ENCODE results near the gene USP35.
"Not testable (repeated sequence)": the region's sequence is repeated elsewhere in the genome, so short reads cannot be mapped to it uniquely, and the experiment has no call there.

USP35 gene

DNA sequence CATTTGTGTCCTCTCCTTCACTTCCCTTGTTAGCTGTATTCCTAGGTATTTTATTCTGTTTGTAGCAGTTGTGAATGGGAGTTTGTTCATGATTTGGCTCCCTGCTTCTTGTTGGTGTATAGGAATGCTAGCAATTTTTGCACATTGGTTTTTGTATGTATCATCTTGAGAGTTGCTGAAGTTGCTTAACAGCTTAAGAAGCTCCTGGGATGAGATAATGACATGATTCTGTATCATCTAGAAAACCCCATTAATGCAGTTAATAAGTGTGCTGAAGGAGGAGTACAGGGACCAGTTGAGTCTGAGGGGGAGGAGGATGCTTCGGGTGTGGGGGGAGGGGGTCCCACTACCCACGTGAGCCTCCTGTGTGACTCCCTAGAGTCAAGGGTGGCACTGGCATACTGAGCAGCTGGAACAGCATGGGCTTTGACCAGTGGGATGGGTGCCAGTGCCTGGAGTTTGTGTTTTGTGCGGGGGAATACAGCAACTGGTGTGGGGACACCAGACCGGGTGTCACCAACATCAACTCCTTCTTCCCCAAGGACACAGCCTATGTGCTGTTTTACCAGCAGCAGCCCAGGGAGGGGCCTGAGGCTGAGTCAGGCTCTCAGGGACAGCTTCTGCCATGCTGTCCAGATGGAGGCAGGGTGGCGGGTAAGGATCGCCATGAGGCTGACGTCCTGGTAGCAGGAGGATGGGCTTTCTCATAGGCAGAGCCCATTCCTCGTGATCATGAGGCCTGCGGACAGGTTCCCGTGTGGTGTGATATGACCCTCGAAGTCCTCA is 24.1 kb downstream of the USP35 start:
- Histone ChIP-seq H3K27ac (peak overlapping the region in 3 of 21 experiments; percentile 3 to 24 (median 17)), H3K4me3 (no peak overlapping the region)

DNA sequence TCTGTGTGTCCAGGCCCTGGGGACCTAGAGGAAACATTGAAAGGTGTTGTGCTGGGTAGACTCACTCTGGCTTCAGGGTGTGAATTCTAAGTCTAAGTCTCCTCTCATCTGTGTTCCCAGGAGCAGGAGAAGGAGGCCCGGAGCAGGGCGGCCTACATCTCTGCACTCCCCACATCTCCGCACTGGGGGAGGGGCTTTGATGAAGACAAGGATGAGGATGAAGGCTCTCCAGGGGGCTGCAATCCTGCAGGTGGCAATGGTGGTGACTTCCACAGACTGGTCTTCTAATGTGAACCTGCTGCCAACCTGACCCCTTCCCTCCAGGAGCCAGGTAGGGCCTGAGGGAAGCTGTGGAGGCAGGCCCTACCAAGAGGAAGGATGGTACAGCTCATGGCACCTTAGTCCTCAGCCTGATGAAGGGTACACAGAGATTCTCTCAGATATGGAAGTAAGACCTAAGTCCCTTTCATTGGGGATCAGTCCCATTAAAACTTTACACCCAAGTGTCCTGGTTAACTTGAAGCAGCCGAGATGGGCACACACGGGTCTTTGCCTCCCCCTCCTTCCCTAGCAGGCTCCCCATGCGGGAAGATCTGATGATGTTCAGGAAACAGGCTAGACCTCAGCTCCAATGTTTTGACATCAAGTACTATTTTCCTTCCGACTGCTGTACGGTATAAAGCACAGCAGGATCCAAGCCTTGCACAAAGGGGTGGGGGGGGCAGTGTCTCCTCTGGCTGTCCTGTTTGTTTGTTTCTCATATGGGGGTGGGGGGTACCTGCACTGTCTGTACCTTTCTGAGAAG is 25.0 kb downstream of the USP35 start:
- H3K4me3 ChIP-seq: no peak overlapping the region
- no peak overlapping the region for H3K27ac ChIP-seq

DNA sequence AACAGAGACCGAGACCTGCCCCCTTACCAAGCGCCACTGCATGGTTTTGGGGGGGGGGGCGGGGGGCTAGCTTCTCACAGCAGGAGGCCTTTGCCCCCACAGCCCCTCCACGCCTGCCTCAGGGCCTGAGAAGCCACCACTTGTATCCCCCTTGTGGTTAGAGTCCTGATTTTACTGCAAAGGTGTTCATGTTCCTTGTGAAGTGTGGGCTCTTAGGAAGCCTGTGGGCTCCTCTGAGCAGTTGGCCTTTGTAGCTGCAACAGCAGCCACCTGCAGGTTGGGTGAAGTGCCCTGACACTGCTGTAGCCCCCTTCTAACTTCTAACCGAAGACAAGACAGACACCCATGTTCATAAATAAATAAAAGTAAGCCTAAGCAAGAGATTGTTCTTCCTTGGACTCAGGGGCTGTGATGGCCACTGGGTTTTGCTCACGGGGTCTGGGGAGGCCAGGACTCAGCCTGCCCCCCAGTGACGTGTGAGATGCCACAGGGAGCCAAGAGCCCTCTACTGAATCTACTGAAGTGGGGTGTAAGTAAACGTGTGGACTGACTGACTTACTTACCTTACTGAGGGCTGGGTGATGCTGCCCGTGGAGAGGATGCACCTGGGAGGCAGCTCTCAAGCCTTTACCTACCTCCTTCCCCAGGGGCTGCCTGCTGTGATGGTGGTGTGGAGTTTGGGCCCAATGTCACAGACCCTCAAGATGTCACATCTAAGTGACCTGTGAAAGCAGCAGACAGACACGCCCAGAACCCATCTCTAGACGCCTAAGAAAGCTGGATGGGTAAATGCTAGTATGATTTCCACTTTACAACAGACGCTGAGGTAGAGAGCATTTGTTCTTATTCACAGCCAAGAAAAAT is 25.8 kb downstream of the USP35 start:
- H3K4me3 ChIP-seq: no peak overlapping the region
- no peak overlapping the region for H3K27ac ChIP-seq

DNA sequence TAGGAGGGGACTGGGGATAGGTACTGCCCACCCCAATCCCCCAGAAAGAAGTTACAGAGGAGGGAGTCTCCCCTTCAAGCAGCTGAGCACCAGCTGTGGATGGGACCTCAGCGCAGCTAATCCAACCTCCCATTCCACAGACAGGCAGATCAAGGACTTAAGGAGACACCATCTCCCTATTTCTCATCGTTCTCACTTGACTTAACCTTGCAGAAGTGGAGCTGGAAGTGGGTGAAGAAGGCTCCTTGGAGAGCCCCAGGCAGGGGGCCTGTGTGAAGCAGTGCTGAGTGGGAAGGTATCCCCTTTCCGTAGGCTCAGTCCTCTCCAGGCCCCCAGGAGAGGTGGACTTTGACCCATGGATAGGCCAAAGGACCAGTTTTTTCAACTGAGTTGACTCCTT is 27.3 kb downstream of the USP35 start:
- no peak overlapping the region for H3K4me3 ChIP-seq
- H3K27ac ChIP-seq: no peak overlapping the region

DNA sequence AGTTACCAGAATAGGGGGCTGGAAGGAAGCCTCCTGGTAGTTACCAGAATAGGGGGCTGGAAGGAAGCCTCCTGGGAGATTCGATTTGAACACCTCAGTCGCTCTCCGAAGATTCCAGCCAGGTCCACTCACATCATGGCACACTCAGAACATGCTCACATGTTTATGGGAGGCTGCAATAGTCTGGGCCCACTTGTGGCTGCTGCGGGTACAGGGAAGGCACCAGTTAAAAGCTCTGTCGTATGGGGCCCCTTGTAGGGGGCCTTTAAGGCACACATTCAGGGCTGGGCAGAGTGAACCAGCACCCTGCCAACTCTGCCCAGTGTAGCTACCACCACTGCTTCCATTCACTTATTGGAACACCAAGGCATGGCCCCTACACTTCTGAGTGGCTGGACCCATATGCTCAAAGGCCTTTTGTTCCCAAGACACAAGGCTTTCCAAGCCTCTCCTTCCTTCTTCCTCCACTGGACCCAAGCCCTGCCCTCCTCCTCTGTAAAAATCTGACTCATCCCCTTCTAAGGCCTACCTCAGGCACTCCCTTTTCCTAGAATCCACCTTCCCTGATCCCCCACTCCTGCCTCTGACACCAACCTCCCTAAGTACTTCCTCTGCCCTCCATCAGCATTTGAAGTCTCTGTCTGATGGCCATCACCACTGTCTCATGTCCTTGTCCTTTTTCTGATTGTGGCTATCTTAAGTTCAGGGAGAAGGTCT is 28.0 kb downstream of the USP35 start:
- Histone ChIP-seq H3K27ac (no peak overlapping the region), H3K4me3 (no peak overlapping the region)

DNA sequence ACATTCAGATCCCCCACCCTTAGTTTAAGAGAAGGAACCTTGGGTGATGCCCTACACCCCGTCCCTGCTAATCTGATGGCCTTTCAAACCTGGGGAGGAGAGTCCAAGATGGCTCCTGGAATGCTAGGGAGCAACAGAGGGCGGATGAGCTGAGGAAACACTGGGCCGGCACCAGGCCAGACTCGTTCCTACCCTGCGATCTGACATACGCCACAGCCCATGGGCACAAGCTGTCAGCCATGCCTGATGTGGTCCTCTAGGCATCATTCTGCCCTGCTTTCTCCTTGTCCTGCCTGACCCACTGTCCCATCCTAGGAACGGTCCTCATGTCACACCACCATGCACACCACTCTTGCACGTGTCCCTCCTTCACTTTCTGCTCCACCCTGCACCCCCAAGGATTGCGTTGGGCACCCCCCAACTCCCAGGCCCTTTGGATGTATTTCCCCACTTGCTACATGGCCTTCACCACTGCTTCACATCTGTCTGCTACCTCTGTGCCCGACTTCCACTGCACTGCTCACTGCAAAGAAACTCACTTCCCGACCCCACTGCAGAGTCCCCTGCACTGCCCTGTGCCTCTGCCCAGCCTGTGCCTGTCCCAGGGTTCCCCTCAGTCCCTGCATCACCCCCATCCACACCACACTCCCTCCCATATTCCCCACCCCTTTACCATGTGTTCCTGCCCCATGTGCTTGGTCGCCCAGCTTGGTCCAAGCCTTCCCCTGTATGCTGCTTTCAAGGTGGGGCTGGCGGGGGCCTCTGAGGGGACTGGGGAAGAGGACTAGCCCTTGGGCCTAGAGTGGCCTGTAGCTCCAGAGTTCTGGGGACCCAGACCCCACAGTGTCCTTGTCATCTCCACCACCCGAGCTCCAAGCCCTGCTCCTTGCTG is 29.2 kb downstream of the USP35 start:
- H3K27ac ChIP-seq: no peak overlapping the region
- no peak overlapping the region for H3K4me3 ChIP-seq

DNA sequence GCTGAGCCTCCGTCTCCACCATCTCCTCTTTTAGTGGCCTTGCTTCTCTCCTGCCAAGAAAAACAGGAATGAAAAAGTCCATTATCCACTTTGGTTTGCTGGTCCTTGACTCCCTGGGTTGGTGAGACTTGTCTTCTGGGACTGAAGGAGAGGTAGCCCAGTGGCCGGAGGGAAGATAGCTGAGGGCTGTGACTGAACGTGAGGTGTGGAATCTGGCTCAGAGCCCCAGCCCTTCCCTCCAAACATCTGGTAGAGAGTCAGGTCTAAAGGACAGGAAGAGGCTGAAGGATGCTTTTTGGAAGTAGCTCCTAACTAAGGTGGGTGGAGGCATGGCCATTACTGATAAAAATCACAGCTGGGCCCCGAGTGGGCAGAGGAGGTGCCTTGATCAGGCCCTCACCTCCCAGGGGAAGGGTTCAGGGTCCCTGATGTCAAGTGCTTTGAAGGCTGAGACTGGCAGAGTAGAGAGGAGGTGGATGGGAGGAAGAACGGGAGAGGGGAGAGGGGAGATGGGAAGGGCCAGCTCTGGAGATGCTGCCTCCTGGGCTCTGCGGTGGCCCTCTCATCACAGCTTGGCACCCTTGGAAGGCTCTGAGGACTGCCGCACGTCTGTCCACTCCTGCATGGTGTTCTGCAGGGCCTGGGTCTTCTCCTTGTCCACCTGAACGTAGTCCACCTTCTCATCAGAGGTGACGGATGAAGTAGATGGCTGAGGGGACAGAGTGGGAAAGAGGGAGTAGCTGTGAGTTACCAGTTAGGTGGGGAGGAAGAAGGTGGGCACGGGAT is 30.2 kb downstream of the USP35 start:
- Histone ChIP-seq H3K4me3 (no peak overlapping the region), H3K27ac (no peak overlapping the region)

DNA sequence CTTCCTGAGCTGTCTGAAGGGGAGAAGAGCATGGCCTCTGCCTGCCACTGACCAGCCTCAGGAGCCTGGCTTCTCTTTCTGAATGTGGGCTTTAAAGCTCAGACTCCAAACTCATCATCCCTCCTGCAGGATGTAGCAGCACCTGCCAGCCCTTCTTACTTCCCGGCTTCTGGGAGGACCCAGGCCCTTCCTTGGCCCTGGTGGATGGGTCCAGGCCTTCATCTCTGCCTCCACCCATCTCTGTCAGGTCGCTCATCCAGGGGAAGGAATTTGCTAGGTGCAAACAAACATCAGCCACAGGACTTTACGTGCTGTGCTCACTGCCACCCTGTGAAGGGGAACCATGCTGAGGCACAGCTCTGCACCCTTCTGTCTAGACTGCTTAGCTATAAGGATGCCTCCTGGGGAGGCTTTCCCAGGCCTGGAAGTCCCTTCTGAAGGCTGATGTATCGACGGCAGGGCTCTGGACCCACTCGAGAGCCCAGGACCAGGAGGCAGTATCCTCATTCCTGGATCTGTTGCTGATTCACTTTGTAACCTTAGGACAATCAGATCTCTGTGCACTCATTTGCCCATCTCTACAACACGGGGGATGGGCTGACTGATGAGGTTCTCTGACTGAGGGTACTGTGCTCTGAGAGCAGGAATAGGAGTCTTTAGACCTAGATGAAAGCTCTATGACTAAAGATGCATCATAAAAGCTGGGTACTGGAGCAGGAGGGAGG is 30.9 kb downstream of the USP35 start:
- Histone ChIP-seq H3K27ac (no peak overlapping the region), H3K4me3 (no peak overlapping the region)

DNA sequence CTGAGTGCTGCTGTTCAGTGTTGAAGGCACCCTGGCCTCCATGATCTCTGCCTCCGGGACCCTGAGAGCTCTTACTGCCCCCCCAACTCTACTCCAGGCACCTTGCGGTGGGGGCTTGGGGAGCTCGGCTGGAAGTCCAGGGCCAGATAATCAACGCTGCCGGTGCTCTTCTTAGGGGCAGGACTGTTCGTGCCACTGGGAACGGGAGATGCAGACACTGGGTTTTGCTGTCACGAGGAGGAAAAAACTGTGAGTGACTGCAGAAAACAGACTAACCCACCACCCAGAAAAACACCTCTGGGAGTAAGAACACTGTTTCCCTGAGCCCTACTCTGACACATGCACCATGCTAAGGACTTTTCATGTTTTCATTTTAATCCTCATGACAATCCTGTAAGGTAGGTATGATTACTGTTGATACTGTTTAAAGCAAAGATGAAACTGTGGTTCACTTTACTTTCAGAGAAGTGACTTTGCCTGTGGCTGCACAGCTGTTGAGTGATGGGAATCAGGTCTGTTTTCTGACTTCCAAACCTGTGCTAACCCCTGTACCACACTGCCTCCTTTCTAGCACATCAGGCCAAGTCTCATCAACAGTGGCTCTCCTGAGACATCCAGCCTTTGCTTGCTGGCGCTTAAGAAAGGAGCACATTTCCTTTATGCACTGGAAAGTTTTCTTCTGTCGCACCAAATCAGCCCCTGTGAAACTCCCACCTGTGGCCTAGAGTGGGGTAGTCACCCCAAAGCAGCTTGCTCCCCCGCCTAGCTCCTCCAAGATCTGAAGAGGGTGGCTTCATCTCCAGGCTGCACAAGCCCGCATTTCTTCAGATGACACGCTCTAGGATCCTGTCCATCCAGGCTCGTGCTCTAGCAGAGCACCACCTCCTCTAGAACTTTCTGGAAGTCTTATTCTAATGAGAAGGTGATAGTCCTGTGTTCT is 31.8 kb downstream of the USP35 start:
- no peak overlapping the region for H3K27ac ChIP-seq
- no peak overlapping the region for H3K4me3 ChIP-seq

DNA sequence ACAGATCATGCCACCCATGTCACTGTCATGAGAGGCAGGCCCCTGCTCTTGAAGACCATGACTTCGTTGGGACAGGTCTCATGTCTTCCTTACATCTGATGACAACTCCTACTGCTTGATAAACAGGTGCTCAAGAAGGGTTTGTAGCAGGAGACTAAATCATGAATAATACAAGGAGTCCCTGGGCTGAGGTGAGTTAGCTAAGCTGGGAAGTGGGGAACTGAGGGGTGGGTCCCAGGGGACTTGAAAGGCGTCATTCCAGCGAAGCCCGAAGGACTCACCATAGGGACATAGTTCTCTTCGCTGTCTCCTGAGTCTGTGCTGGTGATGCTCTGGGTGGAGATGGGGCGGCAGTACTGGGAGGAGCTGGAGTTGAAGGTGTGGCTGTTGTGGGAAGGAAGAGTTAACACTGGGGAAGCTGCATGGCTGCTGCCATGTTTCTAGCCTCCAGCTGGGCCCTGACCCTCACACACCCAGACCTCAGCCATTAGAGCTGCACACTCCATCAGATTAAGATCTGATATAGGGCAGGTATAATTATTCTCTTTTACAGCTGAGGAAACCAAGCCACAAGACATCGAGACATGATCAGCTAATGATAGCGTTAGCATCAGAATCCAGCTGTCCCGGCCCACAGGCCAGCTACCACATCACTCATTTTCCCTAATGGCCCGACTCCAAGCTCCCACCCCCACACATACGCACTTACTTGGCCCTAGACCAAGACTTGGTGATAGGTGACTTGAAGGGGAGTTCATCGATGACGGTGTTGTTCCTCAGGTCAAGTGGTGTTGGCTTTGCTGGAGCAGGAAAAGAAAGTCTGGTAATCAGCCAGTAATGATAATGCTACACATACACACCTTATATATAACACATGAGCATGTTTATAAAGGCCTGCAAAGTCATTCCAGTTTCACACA is 32.9 kb downstream of the USP35 start:
- Histone ChIP-seq H3K27ac (no peak overlapping the region), H3K4me3 (no peak overlapping the region)

DNA sequence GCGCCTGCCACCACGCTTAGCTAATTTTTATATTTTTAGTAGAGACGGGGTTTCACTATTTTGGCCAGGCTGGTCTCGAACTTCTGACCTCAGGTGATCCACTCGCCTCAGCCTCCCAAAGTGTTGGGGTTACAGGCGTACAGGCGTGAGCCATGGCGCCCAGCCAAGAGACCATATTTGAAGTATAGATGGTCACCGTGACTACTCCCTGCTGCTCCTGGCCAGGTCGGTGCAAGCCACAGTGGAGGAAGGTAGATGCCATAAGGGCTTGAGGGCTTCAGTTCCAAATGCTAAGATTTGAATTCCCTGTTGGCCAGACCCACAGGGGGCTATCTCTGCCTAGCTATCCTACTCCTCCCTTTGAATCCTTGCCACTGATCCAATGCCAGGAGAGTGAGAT is 34.0 kb downstream of the USP35 start:
- H3K4me3 ChIP-seq, H3K27ac ChIP-seq: not testable (repeated sequence)

DNA sequence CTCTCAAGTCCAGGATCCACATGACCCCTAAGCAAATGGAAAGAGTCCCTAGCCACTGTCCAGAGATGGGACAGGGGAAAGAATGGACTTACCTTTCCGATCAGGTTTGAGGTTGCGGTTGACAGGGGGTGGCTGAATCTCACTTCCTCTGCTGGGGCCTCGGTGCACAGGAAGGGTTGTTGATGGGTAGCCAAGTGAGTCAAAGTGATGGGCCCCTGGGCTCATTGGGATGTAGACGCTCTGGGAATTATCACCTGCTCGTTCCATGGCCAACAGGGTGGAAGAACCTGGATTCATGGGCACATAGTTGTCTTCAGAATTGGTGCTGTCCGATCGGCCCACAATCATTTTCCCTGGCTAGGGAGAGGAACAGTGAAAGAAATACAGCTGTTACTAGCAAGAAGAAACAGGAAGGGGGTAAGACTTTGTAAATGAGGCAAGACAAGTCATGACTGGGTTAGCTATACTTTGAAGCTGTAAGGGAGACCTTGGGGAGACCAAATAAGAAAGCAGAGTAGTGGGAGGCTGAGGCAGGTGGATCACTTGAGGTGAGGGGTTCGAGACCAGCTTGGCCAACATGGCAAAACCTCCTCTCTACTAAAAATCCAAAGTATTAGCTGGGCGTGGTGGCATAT is 34.7 kb downstream of the USP35 start:
- no peak overlapping the region for H3K27ac ChIP-seq
- H3K4me3 ChIP-seq: no peak overlapping the region

DNA sequence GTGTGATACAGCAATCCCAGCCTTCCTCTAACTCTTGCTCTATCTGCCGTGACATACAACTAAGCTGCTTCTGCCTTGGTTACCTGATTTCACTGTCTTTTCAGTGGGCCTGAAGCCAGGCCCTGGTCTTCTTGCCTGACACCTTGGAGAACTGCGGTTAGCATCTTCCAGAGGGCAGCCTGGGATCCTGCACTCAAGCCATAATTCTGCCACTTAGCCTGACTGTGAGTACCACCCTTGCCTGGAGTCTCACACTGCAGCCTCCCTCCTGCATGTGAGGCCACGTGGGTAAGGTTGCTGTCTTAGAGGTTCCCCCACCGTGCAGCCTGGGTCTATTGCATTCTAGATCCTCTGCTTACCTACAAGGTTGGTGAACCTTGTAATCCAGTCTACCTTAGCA is 35.8 kb downstream of the USP35 start:
- no peak overlapping the region for H3K27ac ChIP-seq
- no peak overlapping the region for H3K4me3 ChIP-seq

DNA sequence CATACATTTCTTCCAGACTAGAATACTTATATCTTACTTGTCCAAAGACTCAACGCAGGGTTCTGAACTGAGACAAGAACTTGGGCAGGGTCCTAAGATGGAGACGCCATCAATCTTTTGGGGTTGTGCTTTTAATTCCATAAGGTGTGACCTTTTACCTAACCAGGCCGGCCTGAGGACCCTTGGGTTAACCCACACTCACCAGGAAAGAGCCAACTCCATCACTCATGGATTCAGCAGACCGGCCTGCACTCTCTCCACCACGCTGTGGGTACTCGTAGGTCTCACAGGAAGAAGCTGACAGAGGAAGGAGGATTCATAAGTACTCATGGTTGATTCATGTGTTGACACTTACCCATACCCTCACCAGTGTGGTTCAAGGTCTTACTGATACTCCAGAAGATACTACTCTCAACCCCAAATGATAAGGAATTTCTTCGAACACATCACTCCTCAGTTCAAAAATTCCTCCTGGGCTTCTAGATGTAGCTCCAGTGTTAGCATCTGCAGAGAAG is 36.2 kb downstream of the USP35 start:
- Histone ChIP-seq H3K4me3 (no peak overlapping the region), H3K27ac (no peak overlapping the region)
